ENCODE data around the gene SLC12A5. TPM values are rescaled to one million over a fixed set of nuclear protein-coding genes. Genes with fewer than 3 reads are reported as not detected.

The SLC12A5 gene
- polyA plus RNA-seq, 2 of the 4 experiments (the other 2 are of a cell fraction), result 3.0 to 10.8 TPM

DNA sequence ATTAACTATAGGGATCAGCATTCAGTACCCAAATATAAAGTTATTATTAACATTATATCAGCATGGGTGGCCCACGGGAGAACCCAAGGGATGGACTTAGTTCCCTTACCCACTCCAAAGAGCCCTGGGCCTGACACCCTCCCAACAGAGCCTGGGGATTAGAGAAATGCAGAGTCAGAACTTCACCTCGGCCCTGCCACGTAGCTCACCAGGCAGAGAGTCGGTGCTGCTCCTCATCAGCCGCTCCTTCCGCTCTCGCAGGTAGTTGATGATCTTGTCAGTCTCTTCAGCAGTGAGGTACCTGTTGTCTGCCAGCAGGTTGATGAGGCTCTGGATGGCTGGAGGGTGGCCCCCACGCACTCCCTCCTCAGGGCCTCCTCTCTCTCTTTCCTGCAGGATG lies 34.1 kb downstream of the SLC12A5 start:
- WGBS (ENCODE audit: missing lambda C conversion rate), result 94% methylated on average over 8 of the region's 8 CpGs
- no peak for ATAC-seq
- Histone ChIP-seq H3K27ac (no peak overlapping the region), H3K4me3 (no peak overlapping the region), H3K4me2 (no peak overlapping the region), H3K4me1 (no peaks in the 10 kb centered on the region), H3K9me3 (no peaks in the 10 kb centered on the region)
- ChIA-PET CTCF (interaction anchor here (2.7 kb wide), 1 partner anchor 40 kb away, joined by 11 read pairs; no protein-coding TSS in a partner anchor), POLR2A (no interaction called here)
- DNase-seq (ENCODE audit: low read depth in 1 of 2, low spot score in 1 of 2), result no peak
- FAIRE-seq, result no peak
- TF ChIP-seq TFCP2L1 (CRISPR knock-in tag; IDR thresholded peaks at IDR 0.05), result no peak
- TF ChIP-seq RCOR1 (IDR thresholded peaks at IDR 0.05; ENCODE audit: low read depth, low read length), result no peak
- no peak for TF ChIP-seq CHD4 (IDR thresholded peaks at IDR 0.05; ENCODE audit: borderline replicate concordance)
- no peak for TF ChIP-seq EHMT2 (IDR thresholded peaks at IDR 0.05; ENCODE audit: low read depth)
- no peak for TF ChIP-seq NPAS2 (CRISPR knock-in tag; IDR thresholded peaks at IDR 0.05; ENCODE audit: borderline replicate concordance)
- TF ChIP-seq HES2 (IDR thresholded peaks at IDR 0.05), result no peak
- TF ChIP-seq HOXB5 (CRISPR knock-in tag; IDR thresholded peaks at IDR 0.05), result no peak
- no peak for TF ChIP-seq ZFP36 (IDR thresholded peaks at IDR 0.05; ENCODE audit: borderline replicate concordance, partially characterized antibody)
- no peak for TF ChIP-seq KDM5A (IDR thresholded peaks at IDR 0.05)
- TF ChIP-seq EHF (CRISPR knock-in tag; IDR thresholded peaks at IDR 0.05), result no peak
- no peak for TF ChIP-seq SMC3 (IDR thresholded peaks at IDR 0.05)
- TF ChIP-seq TP53 (CRISPR knock-in tag; IDR thresholded peaks at IDR 0.05), result no peak
- no peak for TF ChIP-seq POLR2AphosphoS2 (conservative IDR thresholded peaks at IDR 0.05; ENCODE audit: low read length)
- TF ChIP-seq JUN (IDR thresholded peaks at IDR 0.05), result no peak
- TF ChIP-seq HDAC2 (IDR thresholded peaks at IDR 0.05), result no peak
- TF ChIP-seq RNF2 (IDR thresholded peaks at IDR 0.05; ENCODE audit: borderline replicate concordance, low read depth), result no peak
- TF ChIP-seq CBX2 (IDR thresholded peaks at IDR 0.05; ENCODE audit: borderline replicate concordance, low read depth), result no peak
- TF ChIP-seq ATOH8 (CRISPR knock-in tag; IDR thresholded peaks at IDR 0.05; ENCODE audit: low read depth), result no peak
- TF ChIP-seq RARB (CRISPR knock-in tag; IDR thresholded peaks at IDR 0.05), result no peak
- no peak for TF ChIP-seq NR3C1 (IDR thresholded peaks at IDR 0.05)

DNA sequence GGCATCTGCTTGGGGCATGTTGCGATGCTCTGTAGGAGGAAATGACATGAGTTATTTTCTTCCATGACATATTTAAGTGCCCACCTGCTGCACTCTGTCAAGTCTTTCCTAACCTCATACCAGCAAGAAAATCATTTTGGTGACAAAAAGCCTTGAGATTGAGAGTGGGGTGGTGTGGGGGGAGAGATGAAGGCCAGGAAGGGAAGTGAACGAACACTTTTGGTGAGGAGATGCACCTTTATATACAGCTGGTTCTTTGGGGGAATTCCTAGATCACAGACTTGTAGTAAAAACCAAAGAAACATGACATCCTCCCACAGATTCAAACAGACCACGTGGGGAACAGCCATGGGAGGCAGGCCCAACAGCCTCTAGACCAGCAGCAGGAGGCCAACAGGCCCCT lies 34.6 kb downstream of the SLC12A5 start:
- Histone ChIP-seq H3K4me2 (no peak overlapping the region), H3K4me3 (no peak overlapping the region), H3K9me3 (no peaks in the 10 kb centered on the region), H3K27ac (no peak overlapping the region), H3K4me1 (no peaks in the 10 kb centered on the region)
- CTCF ChIA-PET, result interaction anchor here (1.0 kb wide), 1 partner anchor 40 kb away, joined by 3 read pairs; no protein-coding TSS in a partner anchor
- POLR2A ChIA-PET, result no interaction called here
- DNase-seq (ENCODE audit: low read depth in 1 of 2, low spot score in 1 of 2), result no peak
- WGBS (ENCODE audit: missing lambda C conversion rate), result 83% methylated on average over 3 of the region's 3 CpGs
- no peak for ATAC-seq
- TF ChIP-seq ZC3H11A (IDR thresholded peaks at IDR 0.05), result no peak
- no peak for TF ChIP-seq POLR2A (IDR thresholded peaks at IDR 0.05; ENCODE audit: low read length)
- no peak for TF ChIP-seq ELK1 (IDR thresholded peaks at IDR 0.05; ENCODE audit: low read depth, low read length)
- TF ChIP-seq, protein P1, sequence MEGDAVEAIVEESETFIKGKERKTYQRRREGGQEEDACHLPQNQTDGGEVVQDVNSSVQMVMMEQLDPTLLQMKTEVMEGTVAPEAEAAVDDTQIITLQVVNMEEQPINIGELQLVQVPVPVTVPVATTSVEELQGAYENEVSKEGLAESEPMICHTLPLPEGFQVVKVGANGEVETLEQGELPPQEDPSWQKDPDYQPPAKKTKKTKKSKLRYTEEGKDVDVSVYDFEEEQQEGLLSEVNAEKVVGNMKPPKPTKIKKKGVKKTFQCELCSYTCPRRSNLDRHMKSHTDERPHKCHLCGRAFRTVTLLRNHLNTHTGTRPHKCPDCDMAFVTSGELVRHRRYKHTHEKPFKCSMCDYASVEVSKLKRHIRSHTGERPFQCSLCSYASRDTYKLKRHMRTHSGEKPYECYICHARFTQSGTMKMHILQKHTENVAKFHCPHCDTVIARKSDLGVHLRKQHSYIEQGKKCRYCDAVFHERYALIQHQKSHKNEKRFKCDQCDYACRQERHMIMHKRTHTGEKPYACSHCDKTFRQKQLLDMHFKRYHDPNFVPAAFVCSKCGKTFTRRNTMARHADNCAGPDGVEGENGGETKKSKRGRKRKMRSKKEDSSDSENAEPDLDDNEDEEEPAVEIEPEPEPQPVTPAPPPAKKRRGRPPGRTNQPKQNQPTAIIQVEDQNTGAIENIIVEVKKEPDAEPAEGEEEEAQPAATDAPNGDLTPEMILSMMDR (IDR thresholded peaks at IDR 0.05), result no peak
- TF ChIP-seq, protein P2, sequence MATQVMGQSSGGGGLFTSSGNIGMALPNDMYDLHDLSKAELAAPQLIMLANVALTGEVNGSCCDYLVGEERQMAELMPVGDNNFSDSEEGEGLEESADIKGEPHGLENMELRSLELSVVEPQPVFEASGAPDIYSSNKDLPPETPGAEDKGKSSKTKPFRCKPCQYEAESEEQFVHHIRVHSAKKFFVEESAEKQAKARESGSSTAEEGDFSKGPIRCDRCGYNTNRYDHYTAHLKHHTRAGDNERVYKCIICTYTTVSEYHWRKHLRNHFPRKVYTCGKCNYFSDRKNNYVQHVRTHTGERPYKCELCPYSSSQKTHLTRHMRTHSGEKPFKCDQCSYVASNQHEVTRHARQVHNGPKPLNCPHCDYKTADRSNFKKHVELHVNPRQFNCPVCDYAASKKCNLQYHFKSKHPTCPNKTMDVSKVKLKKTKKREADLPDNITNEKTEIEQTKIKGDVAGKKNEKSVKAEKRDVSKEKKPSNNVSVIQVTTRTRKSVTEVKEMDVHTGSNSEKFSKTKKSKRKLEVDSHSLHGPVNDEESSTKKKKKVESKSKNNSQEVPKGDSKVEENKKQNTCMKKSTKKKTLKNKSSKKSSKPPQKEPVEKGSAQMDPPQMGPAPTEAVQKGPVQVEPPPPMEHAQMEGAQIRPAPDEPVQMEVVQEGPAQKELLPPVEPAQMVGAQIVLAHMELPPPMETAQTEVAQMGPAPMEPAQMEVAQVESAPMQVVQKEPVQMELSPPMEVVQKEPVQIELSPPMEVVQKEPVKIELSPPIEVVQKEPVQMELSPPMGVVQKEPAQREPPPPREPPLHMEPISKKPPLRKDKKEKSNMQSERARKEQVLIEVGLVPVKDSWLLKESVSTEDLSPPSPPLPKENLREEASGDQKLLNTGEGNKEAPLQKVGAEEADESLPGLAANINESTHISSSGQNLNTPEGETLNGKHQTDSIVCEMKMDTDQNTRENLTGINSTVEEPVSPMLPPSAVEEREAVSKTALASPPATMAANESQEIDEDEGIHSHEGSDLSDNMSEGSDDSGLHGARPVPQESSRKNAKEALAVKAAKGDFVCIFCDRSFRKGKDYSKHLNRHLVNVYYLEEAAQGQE (IDR thresholded peaks at IDR 0.05), result no peak
- TF ChIP-seq PBX3 (IDR thresholded peaks at IDR 0.05), result no peak
- no peak for TF ChIP-seq HOXB5 (CRISPR knock-in tag; IDR thresholded peaks at IDR 0.05)
- no peak for TF ChIP-seq TFCP2L1 (CRISPR knock-in tag; IDR thresholded peaks at IDR 0.05)
- no peak for TF ChIP-seq SREBF2 (IDR thresholded peaks at IDR 0.05)
- no peak for TF ChIP-seq HOXA7 (CRISPR knock-in tag; IDR thresholded peaks at IDR 0.05)
- TF ChIP-seq HOXB13 (CRISPR knock-in tag; IDR thresholded peaks at IDR 0.05; ENCODE audit: low read depth), result no peak
- FAIRE-seq, result no peak
